Activated CD4-positive, alpha-beta memory T cell treated with anti-CD3 and anti-CD28 coated beads, Interleukin-2, amount 10 ng/mL, durations not matched to agents 7 days and 5 days (primary cell): ENCODE measurements around the gene CENPH. TPM values are rescaled to one million over a fixed set of nuclear protein-coding genes. Genes with fewer than 3 reads are reported as not detected.
"Not testable (repeated sequence)": the region's sequence is repeated elsewhere in the genome, so short reads cannot be mapped to it uniquely, and the experiment has no call there.

Source experiments
- CTCF ChIA-PET: fragments of 350-600 bp; sonication (Branson Sonifier 250); formaldehyde crosslinking; loops from one replicate; lab custom pipeline; 2021; ENCODE audit warnings: antibody characterized with exemption, inconsistent platforms; lab: Charles Lee
- POLR2A ChIA-PET: fragments of 350-600 bp; sonication (Branson Sonifier 250); formaldehyde crosslinking; loops from one replicate; lab custom pipeline; 2021; ENCODE audit warnings: antibody characterized with exemption; lab: Charles Lee
- DNase-seq: peaks from one replicate; pipeline ENCODE4 v3.0.0-alpha.2; 2020
- H3K27ac Mint-ChIP-seq: one replicate; pipeline ENCODE4 v1.8.0; 2021; ENCODE audit warnings: mild to moderate bottlenecking, mixed read lengths
- H3K27me3 Mint-ChIP-seq: one replicate; pipeline ENCODE4 v1.8.0; 2021; ENCODE audit warnings: mixed read lengths
- H3K36me3 Mint-ChIP-seq: one replicate; pipeline ENCODE4 v1.8.0; 2021; ENCODE audit warnings: low read depth, mixed read lengths
- H3K4me1 Mint-ChIP-seq: one replicate; pipeline ENCODE4 v1.8.0; 2021; ENCODE audit warnings: mixed read lengths
- H3K4me3 Mint-ChIP-seq: one replicate; pipeline ENCODE4 v1.8.0; 2021; ENCODE audit warnings: mild to moderate bottlenecking, mixed read lengths
- H3K9me3 Mint-ChIP-seq: one replicate; pipeline ENCODE4 v1.8.0; 2021; ENCODE audit warnings: mixed read lengths
- total RNA-seq, 2 experiments: library from RNA; stranded (reverse); gene quantifications; one replicate each; pipeline ENCODE4 v1.2.3, GENCODE V29; 2021

The CENPH gene
- total RNA-seq, 2 experiments from 2014 or later: 41.8 to 44.1 TPM

DNA sequence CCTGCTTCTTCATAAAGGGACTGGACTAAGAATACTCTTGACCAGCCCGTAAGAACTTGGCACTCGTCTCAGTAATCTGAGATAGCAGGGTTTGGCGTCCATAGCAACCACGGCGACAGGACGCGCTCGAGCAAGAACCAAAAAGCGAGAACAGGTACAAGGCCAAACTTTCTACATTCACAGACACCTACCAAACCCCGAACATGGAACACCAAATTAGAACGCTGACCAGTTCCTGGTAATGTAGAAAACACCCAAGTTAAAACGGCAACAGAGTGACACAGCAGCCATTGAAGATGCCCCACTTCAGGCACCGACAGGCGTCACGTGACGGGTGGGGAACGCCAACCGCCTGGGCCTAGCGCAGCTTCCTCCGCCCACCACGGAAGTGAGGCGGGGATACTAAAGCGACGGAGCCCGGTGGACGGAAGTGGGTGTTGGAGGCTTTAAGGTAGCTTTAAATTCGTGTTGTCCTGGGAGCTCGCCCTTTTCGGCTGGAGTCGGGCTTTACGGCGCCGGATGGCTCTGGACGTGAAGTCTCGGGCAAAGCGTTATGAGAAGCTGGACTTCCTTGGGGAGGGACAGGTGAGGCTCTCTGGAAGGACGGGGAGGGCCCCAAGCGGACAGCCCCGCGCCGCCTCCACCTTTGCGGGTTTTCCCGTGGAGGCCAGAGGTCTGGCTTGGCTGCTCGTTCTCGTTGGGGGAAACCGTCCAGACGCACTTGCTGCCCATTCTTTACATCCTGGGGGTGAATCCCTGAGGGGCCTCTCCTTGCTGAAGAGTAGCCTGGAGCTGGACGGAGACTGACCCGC lies 45.3 kb downstream of the CENPH start, which contains the start of gene CDK7:
TSS of gene CDK7 (plus strand) at position 430 of the 812 bp plus-strand sequence. CDS start at position 520, 90 bp downstream.
- CTCF ChIA-PET: interaction anchor here (1.0 to 3.7 kb wide), 7 partner anchors 12 to 141 kb away, joined by 3 to 23 read pairs (median 4); partner anchors contain the start of genes CENPH and SLC30A5
- POLR2A ChIA-PET: interaction anchor here (0.8 to 3.0 kb wide), 12 partner anchors 15 to 141 kb away, joined by 3 to 28 read pairs (median 5); partner anchors contain the start of genes CCDC125, CCNB1, CENPH and SLC30A5
- Mint-ChIP-seq H3K4me3 (peak within 1 kb of the TSS; percentile 98), H3K36me3 (peaks cover 32% of the 10 kb centered on the region), H3K9me3 (no peaks in the 10 kb centered on the region), H3K4me1 (peaks cover 39% of the 10 kb centered on the region), H3K27me3 (no peaks in the 10 kb centered on the region), H3K27ac (peak within 1 kb of the TSS; percentile 77)
- peak; percentile 95 for DNase-seq

- peak overlapping the region; percentile 38 for H3K4me3 Mint-ChIP-seq
- CTCF ChIA-PET: interaction anchor here (1.1 to 3.7 kb wide), 2 partner anchors 98 to 143 kb away, joined by 5 to 23 read pairs; partner anchors contain the start of gene SLC30A5
- H3K9me3 Mint-ChIP-seq, DNase-seq, H3K27ac Mint-ChIP-seq, H3K27me3 Mint-ChIP-seq: not testable (repeated sequence)
- peaks cover 40% of the 10 kb centered on the region for H3K36me3 Mint-ChIP-seq
- POLR2A ChIA-PET: interaction anchor here (2.8 kb wide), 1 partner anchor 69 kb away, joined by 24 read pairs; the partner anchor contains the start of gene CCNB1
- peaks cover 44% of the 10 kb centered on the region for H3K4me1 Mint-ChIP-seq
These were observed 47.4 kb downstream of the CENPH start for GRCh38 chr5:69236733-69237132.

GRCh38 chr5:69237877-69238276 lies 48.5 kb downstream of the CENPH start:
- Mint-ChIP-seq H3K27ac (no peak overlapping the region), H3K4me1 (peaks cover 46% of the 10 kb centered on the region), H3K36me3 (peaks cover 47% of the 10 kb centered on the region), H3K27me3 (no peaks in the 10 kb centered on the region), H3K4me3 (no peak overlapping the region), H3K9me3 (no peaks in the 10 kb centered on the region)
- ChIA-PET CTCF (no interaction called here), POLR2A (no interaction called here)
- DNase-seq: no peak

- Mint-ChIP-seq H3K27ac (no peak overlapping the region), H3K9me3 (no peaks in the 10 kb centered on the region), H3K4me3 (no peak overlapping the region), H3K4me1 (peaks cover 49% of the 10 kb centered on the region), H3K36me3 (peaks cover 51% of the 10 kb centered on the region), H3K27me3 (no peaks in the 10 kb centered on the region)
- CTCF ChIA-PET: no interaction called here
- POLR2A ChIA-PET: no interaction called here
- DNase-seq: no peak
These were observed 49.4 kb downstream of the CENPH start for GRCh38 chr5:69238760-69239251.

DNA sequence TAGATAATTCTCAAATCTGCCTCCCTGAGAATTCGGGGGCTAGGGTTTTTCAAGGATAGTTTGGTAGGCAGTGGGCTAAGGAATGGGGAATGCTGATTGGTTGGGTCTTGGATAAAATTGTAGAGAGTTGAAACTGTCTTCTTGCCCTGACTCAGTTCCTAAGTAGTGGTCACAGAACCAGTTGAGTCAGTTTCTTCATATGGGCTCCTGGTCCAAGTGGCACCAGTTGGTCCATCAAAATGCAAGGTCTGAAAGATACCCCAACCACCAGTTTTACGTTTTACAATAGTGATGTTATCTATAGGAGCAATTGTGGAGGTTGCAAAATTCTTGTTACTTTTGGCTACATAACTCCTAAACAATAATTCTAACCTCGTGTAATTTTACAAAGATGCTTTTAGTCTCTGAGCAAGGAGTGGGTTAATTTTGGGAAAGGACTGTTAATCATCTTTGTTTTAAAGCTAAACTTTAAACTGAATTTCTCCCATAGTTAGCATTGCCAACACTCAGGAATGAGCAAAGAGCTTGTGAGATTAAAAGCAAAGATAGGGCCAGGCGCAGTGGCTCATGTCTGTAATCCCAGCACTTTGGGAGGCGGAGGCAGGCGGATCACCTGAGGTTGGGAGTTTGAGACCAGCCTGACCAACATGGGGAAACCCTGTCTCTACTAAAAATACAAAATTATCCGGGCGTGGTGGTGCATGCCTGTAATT lies 53.0 kb downstream of the CENPH start:
- no peak for DNase-seq
- H3K4me3 Mint-ChIP-seq: no peak overlapping the region
- CTCF ChIA-PET: no interaction called here
- H3K9me3 Mint-ChIP-seq: peaks cover 5% of the 10 kb centered on the region
- peaks cover 30% of the 10 kb centered on the region for H3K4me1 Mint-ChIP-seq
- POLR2A ChIA-PET: no interaction called here
- no peaks in the 10 kb centered on the region for H3K27me3 Mint-ChIP-seq
- no peak overlapping the region for H3K27ac Mint-ChIP-seq
- peaks cover 62% of the 10 kb centered on the region for H3K36me3 Mint-ChIP-seq

GRCh38 chr5:69245031-69245430 lies 55.6 kb downstream of the CENPH start:
- CTCF ChIA-PET: no interaction called here
- Mint-ChIP-seq H3K36me3 (peaks cover 55% of the 10 kb centered on the region), H3K9me3 (peaks cover 11% of the 10 kb centered on the region), H3K27ac (no peak overlapping the region), H3K27me3 (no peaks in the 10 kb centered on the region), H3K4me1 (peaks cover 17% of the 10 kb centered on the region), H3K4me3 (no peak overlapping the region)
- POLR2A ChIA-PET: no interaction called here
- no peak for DNase-seq

DNA sequence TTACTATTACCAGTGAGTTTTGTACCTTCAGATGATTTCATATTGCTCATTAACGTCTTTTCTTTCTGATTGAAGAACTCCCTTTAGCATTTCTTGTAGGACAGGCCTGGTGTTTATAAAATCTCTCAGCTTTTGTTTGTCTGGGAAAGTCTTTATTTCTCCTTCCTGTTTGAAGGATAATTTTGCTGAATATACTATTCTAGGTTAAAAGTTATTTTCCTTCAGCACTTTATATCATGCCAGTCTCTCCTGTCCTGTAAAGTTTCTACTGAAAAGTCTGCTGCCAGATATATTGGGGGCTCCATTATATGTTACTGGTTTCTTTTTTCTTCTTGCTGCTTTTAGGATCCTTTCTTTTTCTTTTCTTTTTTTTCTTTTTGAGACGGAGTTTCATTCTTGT lies 58.6 kb downstream of the CENPH start:
- Mint-ChIP-seq H3K27me3 (no peaks in the 10 kb centered on the region), H3K36me3 (peaks cover 35% of the 10 kb centered on the region), H3K4me1 (peaks cover 11% of the 10 kb centered on the region), H3K4me3 (no peak overlapping the region), H3K9me3 (peaks cover 11% of the 10 kb centered on the region), H3K27ac (no peak overlapping the region)
- no peak for DNase-seq
- ChIA-PET CTCF (no interaction called here), POLR2A (no interaction called here)

DNA sequence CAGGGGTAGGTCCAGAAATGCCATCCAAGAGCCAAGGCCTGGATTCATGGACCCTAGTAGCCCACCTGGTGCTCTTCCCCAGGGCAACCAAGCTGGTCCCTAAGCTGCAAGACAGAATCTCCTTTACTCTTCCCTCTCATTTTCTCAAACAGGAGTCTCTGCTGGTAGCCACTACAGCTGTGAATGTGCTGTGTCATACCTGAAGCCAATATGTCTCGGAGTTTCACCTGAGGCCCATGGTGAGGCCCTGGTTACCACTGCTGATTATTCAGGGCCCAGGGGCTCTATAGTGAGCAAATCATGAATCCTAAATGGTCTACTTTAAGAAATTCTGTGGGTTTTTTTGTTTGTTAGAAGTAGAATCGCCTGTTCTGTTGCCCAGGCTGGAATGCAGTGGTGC lies 61.2 kb downstream of the CENPH start:
- Mint-ChIP-seq H3K4me3 (no peak overlapping the region), H3K4me1 (peaks cover 7% of the 10 kb centered on the region), H3K9me3 (peaks cover 10% of the 10 kb centered on the region), H3K27ac (no peak overlapping the region), H3K36me3 (peaks cover 29% of the 10 kb centered on the region), H3K27me3 (no peaks in the 10 kb centered on the region)
- POLR2A ChIA-PET: no interaction called here
- CTCF ChIA-PET: no interaction called here
- DNase-seq: no peak

GRCh38 chr5:69252437-69252836 lies 63.1 kb downstream of the CENPH start:
- Mint-ChIP-seq H3K4me1 (peaks cover 2% of the 10 kb centered on the region), H3K4me3 (no peak overlapping the region), H3K27me3 (no peaks in the 10 kb centered on the region), H3K9me3 (peaks cover 6% of the 10 kb centered on the region), H3K27ac (no peak overlapping the region), H3K36me3 (peaks cover 20% of the 10 kb centered on the region)
- CTCF ChIA-PET: no interaction called here
- POLR2A ChIA-PET: no interaction called here
- DNase-seq: no peak

DNA sequence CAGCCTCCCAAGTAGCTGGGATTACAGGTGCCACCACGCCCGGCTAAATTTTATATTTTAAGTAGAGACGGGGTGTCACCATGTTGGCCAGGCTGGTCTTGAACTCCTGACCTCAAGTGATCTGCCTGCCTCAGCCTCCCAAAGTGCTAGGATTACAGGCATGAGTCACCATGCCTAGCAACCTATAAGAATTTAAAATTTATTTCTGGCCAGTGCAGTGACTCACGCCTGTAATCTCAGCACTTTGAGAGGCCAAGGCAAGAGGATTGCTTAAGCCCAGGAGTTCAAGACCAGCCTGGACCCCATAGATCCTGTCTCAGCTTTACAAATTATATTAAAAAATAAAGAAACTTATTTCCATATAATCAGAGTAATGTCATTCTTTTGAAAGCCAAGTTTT lies 66.6 kb downstream of the CENPH start:
- CTCF ChIA-PET, H3K4me1 Mint-ChIP-seq, H3K27ac Mint-ChIP-seq, POLR2A ChIA-PET, DNase-seq, H3K27me3 Mint-ChIP-seq, H3K9me3 Mint-ChIP-seq, H3K4me3 Mint-ChIP-seq: not testable (repeated sequence)
- peaks cover 26% of the 10 kb centered on the region for H3K36me3 Mint-ChIP-seq

- H3K27me3 Mint-ChIP-seq: no peaks in the 10 kb centered on the region
These were observed 68.2 kb downstream of the CENPH start for GRCh38 chr5:69257577-69257976.

More at GRCh38 chr5:69257577-69257976, 68.2 kb downstream of the CENPH start:
- Mint-ChIP-seq H3K4me3 (no peak overlapping the region), H3K4me1 (no peaks in the 10 kb centered on the region), H3K36me3 (peaks cover 38% of the 10 kb centered on the region), H3K27ac (no peak overlapping the region), H3K9me3 (no peaks in the 10 kb centered on the region)
- ChIA-PET CTCF (no interaction called here), POLR2A (no interaction called here)
- DNase-seq: no peak
